ENCODE data around the gene TPM4. TPM values are rescaled to one million over a fixed set of nuclear protein-coding genes. Genes with fewer than 3 reads are reported as not detected.
A peak's percentile ranks its signal among the peaks of the same experiment; 100 is the strongest.

The TPM4 gene
- total and polyA plus RNA-seq, 11 donors = 49.2 to 260 (median 92.1) TPM

GRCh38 chr19:16100524-16100923 lies 24.2 kb downstream of the TPM4 start:
- no peak for ATAC-seq
- H3K4me1 ChIP-seq = no peaks in the 10 kb centered on the region
- WGBS, 4 donors = 95 to 100% (median 97%) methylated on average over 4 of the region's 4 CpGs
- H3K27ac ChIP-seq = no peak overlapping the region
- intact Hi-C loops (cut with DNase I) = no loop called here
- no peaks in the 10 kb centered on the region for H3K9me3 ChIP-seq
- H3K27me3 ChIP-seq = no peaks in the 10 kb centered on the region
- TF ChIP-seq POLR2A (IDR thresholded peaks at IDR 0.05) (no peak), CTCF (IDR thresholded peaks at IDR 0.05) (no peak)
- no peak overlapping the region for H3K4me3 ChIP-seq
- H3K36me3 ChIP-seq = peaks cover 0 to 99% (median 91%) of the 10 kb centered on the region in 9 donors
- no peak for DNase-seq

- Histone ChIP-seq H3K4me1 (no peaks in the 10 kb centered on the region), H3K4me3 (no peak overlapping the region), H3K36me3 (peaks cover 0 to 57% (median 49%) of the 10 kb centered on the region in 9 donors), H3K9me3 (no peaks in the 10 kb centered on the region), H3K27ac (peak overlapping the region in 1 of 12 donors; percentile 64), H3K27me3 (no peaks in the 10 kb centered on the region)
- no peak for DNase-seq
- intact Hi-C loops (cut with DNase I) = loop anchor here in 1 of 10 donors (5.0 kb wide), 1 partner anchor 52 kb away; no protein-coding TSS in a partner anchor
- 85 to 91% (median 89%) methylated on average over 6 of the region's 6 CpGs for WGBS, 4 donors
- no peak for TF ChIP-seq POLR2A (IDR thresholded peaks at IDR 0.05)
- no peak for ATAC-seq
Measured at GRCh38 chr19:16104722-16105121, 28.4 kb downstream of the TPM4 start.

GRCh38 chr19:16106121-16106520 lies 29.8 kb downstream of the TPM4 start:
- Histone ChIP-seq H3K36me3 (peaks cover 0 to 43% (median 35%) of the 10 kb centered on the region in 9 donors), H3K27me3 (no peaks in the 10 kb centered on the region), H3K27ac (peak overlapping the region in 1 of 12 donors; percentile 64), H3K4me3 (no peak overlapping the region), H3K4me1 (peaks cover 0 to 7% (median 3%) of the 10 kb centered on the region in 12 donors), H3K9me3 (no peaks in the 10 kb centered on the region)
- no peak for TF ChIP-seq POLR2A (IDR thresholded peaks at IDR 0.05)
- TF ChIP-seq CTCF (IDR thresholded peaks at IDR 0.05) = no peak
- WGBS, 4 donors = 22 to 35% (median 23%) methylated on average over 3 of the region's 3 CpGs
- ATAC-seq (no peak), DNase-seq (no peak)
- intact Hi-C loops (cut with DNase I) = loop anchor here in 1 of 10 donors (5.0 kb wide), 1 partner anchor 54 kb away; no protein-coding TSS in a partner anchor

- Histone ChIP-seq H3K36me3 (peaks cover 0 to 19% (median 0%) of the 10 kb centered on the region in 9 donors), H3K27ac (peak within 1 kb of the TSS in 11 of 12 donors; percentile 81 to 97 (median 89)), H3K4me1 (peaks cover 4 to 49% (median 29%) of the 10 kb centered on the region in 12 donors), H3K4me3 (peak within 1 kb of the TSS; percentile 73 to 99 (median 83)), H3K9me3 (no peaks in the 10 kb centered on the region), H3K27me3 (no peaks in the 10 kb centered on the region)
- DNase-seq (peak; percentile 99 to 100 (median 99)), ATAC-seq (peak; percentile 98 to 99 (median 98))
- TF ChIP-seq CTCF (IDR thresholded peaks at IDR 0.05) = peak; percentile 93 to 99 (median 98)
- TF ChIP-seq POLR2A (IDR thresholded peaks at IDR 0.05) = no peak
- 0 to 2% (median 1%) methylated on average over 31 to 81 of the region's 81 CpGs for WGBS, 4 donors
- intact Hi-C loops (cut with DNase I) = loop anchor here in 9 of 10 donors (1.0 to 5.0 kb wide), 7 partner anchors 34 to 76 kb away; partner anchors contain the start of genes FAM32A (in 4 of the 9) and TPM4 (in 4 of the 9)
Measured at GRCh38 chr19:16111160-16111908, 35.0 kb downstream of the TPM4 start, which contains the start of gene RAB8A. RAB8A (plus strand) TSS chr19:16111889; CDS start chr19:16111902, 13 bp downstream.

Measured in heart left ventricle (tissue), 16 donors.